GM10248 (cell line): ENCODE data around the gene UPK3BL1.
"Not testable (repeated sequence)": the region's sequence is repeated elsewhere in the genome, so short reads cannot be mapped to it uniquely, and the experiment has no call there.

Experiments
- CTCF ChIA-PET: fragments of 300-600 bp; sonication (Branson Sonifier 250); formaldehyde crosslinking; extraction: SDS; loops from one replicate; lab custom pipeline; 2021; ENCODE audit warnings: antibody characterized with exemption; lab: Yijun Ruan, JAX
- POLR2A ChIA-PET: fragments of 350-650 bp; sonication (Branson Sonifier 250); formaldehyde crosslinking; extraction: SDS; loops from one replicate; lab custom pipeline; 2020; ENCODE audit warnings: antibody characterized with exemption; lab: Yijun Ruan, JAX
- DNase-seq: peaks from one replicate; pipeline ENCODE4 v3.0.0; 2012; ENCODE audit errors: extremely low spot score

The UPK3BL1 gene

GRCh38 chr7:102604431-102605145 is 38.0 kb downstream of the UPK3BL1 start:
- DNase-seq, POLR2A ChIA-PET, CTCF ChIA-PET: not testable (repeated sequence)

DNA sequence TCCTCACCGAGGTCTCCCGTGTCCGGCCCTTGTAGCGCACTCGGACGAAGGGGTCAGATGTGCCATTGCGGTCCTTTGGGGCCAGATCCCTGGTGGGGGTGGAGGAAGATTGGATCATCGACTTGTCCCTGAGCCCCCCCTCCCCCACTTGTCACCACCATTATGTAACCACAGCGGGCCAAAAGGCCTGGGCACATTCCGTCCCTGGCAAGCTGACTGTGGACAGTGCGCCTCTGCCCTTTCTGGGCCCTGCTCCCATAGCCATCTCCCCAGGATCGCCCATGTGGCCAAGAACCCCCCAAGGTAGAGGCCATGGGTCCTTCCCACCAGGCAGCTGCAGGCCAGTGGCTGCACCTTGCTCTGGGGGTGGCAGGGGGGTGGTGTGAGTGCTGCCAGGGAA is 40.3 kb downstream of the UPK3BL1 start:
- CTCF ChIA-PET, DNase-seq, POLR2A ChIA-PET: not testable (repeated sequence)

GRCh38 chr7:102599699-102600098 is 42.9 kb downstream of the UPK3BL1 start:
- CTCF ChIA-PET, DNase-seq, POLR2A ChIA-PET: not testable (repeated sequence)

DNA sequence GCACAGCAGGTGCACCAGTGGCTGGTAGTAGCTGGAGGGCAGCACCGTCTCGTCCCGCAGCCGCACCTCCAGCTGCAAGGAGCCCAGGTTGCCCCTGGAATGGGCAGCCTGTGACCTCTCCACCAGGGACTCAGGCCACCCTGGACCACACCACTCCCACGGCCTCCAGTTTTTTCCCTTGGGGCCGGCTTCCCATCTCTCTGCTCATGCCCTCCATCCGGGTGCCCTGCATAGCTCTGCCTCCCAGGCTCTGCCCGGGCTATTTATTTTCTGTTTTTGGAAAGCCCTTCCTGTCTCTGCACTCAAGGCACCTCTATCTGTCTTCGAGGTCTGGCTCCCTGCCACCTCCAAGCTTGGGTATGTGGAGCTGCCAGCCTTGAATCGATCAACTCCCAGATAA is 46.6 kb downstream of the UPK3BL1 start:
- DNase-seq, CTCF ChIA-PET, POLR2A ChIA-PET: not testable (repeated sequence)

DNA sequence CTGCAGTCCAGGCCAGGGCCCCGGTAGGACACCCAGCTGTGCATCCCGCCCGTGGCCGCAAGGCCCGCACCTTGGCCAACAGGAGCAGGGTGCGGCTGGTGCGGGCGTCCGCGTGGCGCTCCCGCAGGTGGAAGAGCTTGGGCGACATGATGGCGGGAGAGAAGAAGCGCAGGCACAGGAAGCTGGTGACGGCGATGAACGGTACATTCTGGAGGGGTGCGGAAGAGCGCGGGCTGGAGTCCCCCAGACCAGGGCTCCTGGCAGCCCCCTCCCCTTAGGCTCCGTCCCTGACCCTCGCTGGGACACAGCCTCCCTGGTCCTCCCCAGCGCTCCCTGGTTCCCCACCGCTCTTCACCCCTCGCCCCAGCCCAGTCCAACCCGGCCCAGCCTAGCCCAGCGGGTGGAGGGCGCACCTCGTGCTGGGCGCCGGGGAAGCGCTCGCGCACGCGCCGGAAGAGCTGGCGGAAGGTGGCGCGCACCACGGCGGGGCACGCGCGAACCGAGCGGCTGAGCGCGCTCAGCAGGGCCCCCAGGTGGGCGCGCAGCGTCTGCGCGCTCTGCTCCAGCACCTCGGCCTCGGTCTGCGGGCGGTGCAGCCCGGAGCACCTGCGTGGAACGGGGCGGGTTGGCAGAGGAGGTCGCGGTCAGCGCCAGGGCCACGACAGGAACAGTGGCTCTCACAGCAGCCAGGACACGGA is 48.8 kb downstream of the UPK3BL1 start:
- CTCF ChIA-PET, DNase-seq, POLR2A ChIA-PET: not testable (repeated sequence)

GRCh38 chr7:102592477-102593019 is 50.0 kb downstream of the UPK3BL1 start:
- POLR2A ChIA-PET, DNase-seq, CTCF ChIA-PET: not testable (repeated sequence)

GRCh38 chr7:102589857-102590256 is 52.7 kb downstream of the UPK3BL1 start:
- CTCF ChIA-PET, DNase-seq, POLR2A ChIA-PET: not testable (repeated sequence)
